ENCODE data around the gene SPAAR.

Gene SPAAR

GRCh38 chr9:35952526-35953191 lies 43.4 kb downstream of the SPAAR start:
- no peak overlapping the region for H2AFZ ChIP-seq (ENCODE audit: low read length)
- no peak overlapping the region for H3K9ac ChIP-seq (ENCODE audit: low read length)
- H3K27me3 ChIP-seq (ENCODE audit: insufficient read depth, low read length): no peaks in the 10 kb centered on the region

GRCh38 chr9:35954942-35955546 lies 45.8 kb downstream of the SPAAR start:
- no peak overlapping the region for H3K4me2 ChIP-seq (ENCODE audit: low read length)
- H3K9me2 ChIP-seq (ENCODE audit: low read depth, low read length): no peaks in the 10 kb centered on the region
- no peaks in the 10 kb centered on the region for H4K20me1 ChIP-seq (ENCODE audit: insufficient read depth, low read length)

More at GRCh38 chr9:35952526-35953191, 43.4 kb downstream of the SPAAR start:
- H4K20me1 ChIP-seq (ENCODE audit: insufficient read depth, low read length): no peaks in the 10 kb centered on the region
- no peak overlapping the region for H3K4me2 ChIP-seq (ENCODE audit: low read length)
- H3K27ac ChIP-seq (ENCODE audit: low read depth, low read length, poor library complexity, severe bottlenecking): no peak overlapping the region
- H3K4me3 ChIP-seq (ENCODE audit: low read depth, low read length, poor library complexity, severe bottlenecking): no peak overlapping the region
- no peaks in the 10 kb centered on the region for H3K36me3 ChIP-seq (ENCODE audit: insufficient read depth, low read length)
- no peaks in the 10 kb centered on the region for H3K4me1 ChIP-seq (ENCODE audit: insufficient read depth, low read length, severe bottlenecking)
- TF ChIP-seq EZH2 (IDR thresholded peaks at IDR 0.05; ENCODE audit: borderline replicate concordance, low read length): no peak
- TF ChIP-seq CTCF (IDR thresholded peaks at IDR 0.05; ENCODE audit: low read length): no peak
- H3K9me2 ChIP-seq (ENCODE audit: low read depth, low read length): no peaks in the 10 kb centered on the region
- H3F3A ChIP-seq (ENCODE audit: insufficient read depth, low read length): no peaks in the 10 kb centered on the region
- no peaks in the 10 kb centered on the region for H3K9me3 ChIP-seq (ENCODE audit: low read length)
- H3K79me2 ChIP-seq (ENCODE audit: insufficient read depth, low read length): no peaks in the 10 kb centered on the region

GRCh38 chr9:35956651-35957050 lies 47.4 kb downstream of the SPAAR start:
- H3K9me2 ChIP-seq (ENCODE audit: low read depth, low read length): no peaks in the 10 kb centered on the region
- H3K4me3 ChIP-seq (ENCODE audit: low read depth, low read length, poor library complexity, severe bottlenecking): no peak overlapping the region
- no peak for TF ChIP-seq EZH2 (IDR thresholded peaks at IDR 0.05; ENCODE audit: borderline replicate concordance, low read length)
- TF ChIP-seq CTCF (IDR thresholded peaks at IDR 0.05; ENCODE audit: low read length): no peak
- H3K79me2 ChIP-seq (ENCODE audit: insufficient read depth, low read length): no peaks in the 10 kb centered on the region
- H4K20me1 ChIP-seq (ENCODE audit: insufficient read depth, low read length): no peaks in the 10 kb centered on the region
- H3K9ac ChIP-seq (ENCODE audit: low read length): no peak overlapping the region
- no peaks in the 10 kb centered on the region for H3K9me3 ChIP-seq (ENCODE audit: low read length)
- H3F3A ChIP-seq (ENCODE audit: insufficient read depth, low read length): no peaks in the 10 kb centered on the region
- no peaks in the 10 kb centered on the region for H3K4me1 ChIP-seq (ENCODE audit: insufficient read depth, low read length, severe bottlenecking)
- no peak overlapping the region for H3K4me2 ChIP-seq (ENCODE audit: low read length)
- no peak overlapping the region for H3K27ac ChIP-seq (ENCODE audit: low read depth, low read length, poor library complexity, severe bottlenecking)
- H2AFZ ChIP-seq (ENCODE audit: low read length): no peak overlapping the region
- no peaks in the 10 kb centered on the region for H3K27me3 ChIP-seq (ENCODE audit: insufficient read depth, low read length)
- no peaks in the 10 kb centered on the region for H3K36me3 ChIP-seq (ENCODE audit: insufficient read depth, low read length)

More at GRCh38 chr9:35954942-35955546, 45.8 kb downstream of the SPAAR start:
- TF ChIP-seq EZH2 (IDR thresholded peaks at IDR 0.05; ENCODE audit: borderline replicate concordance, low read length) (no peak), CTCF (IDR thresholded peaks at IDR 0.05; ENCODE audit: low read length) (peak; percentile 86)
- no peaks in the 10 kb centered on the region for H3K36me3 ChIP-seq (ENCODE audit: insufficient read depth, low read length)
- H3K79me2 ChIP-seq (ENCODE audit: insufficient read depth, low read length): no peaks in the 10 kb centered on the region
- no peak overlapping the region for H3K9ac ChIP-seq (ENCODE audit: low read length)
- H3K9me3 ChIP-seq (ENCODE audit: low read length): no peaks in the 10 kb centered on the region
- H3K27ac ChIP-seq (ENCODE audit: low read depth, low read length, poor library complexity, severe bottlenecking): no peak overlapping the region
- no peaks in the 10 kb centered on the region for H3F3A ChIP-seq (ENCODE audit: insufficient read depth, low read length)
- no peak overlapping the region for H2AFZ ChIP-seq (ENCODE audit: low read length)
- H3K27me3 ChIP-seq (ENCODE audit: insufficient read depth, low read length): no peaks in the 10 kb centered on the region
- H3K4me1 ChIP-seq (ENCODE audit: insufficient read depth, low read length, severe bottlenecking): no peaks in the 10 kb centered on the region
- H3K4me3 ChIP-seq (ENCODE audit: low read depth, low read length, poor library complexity, severe bottlenecking): no peak overlapping the region
